HG02870 (cell line): Measurements from ENCODE around the gene ACSL1.

ENCODE experiments used
- ATAC-seq: cut with Tn5 transposase; IDR thresholded peaks from one replicate; pipeline ENCODE4 v1.9.1; 2021; ENCODE audit warnings: mild to moderate bottlenecking, moderate library complexity; ENCODE audit not compliant: unreplicated experiment

The ACSL1 gene

GRCh38 chr4:184814686-184815045 is 11.1 kb downstream of the ACSL1 start:
- no peak for ATAC-seq

GRCh38 chr4:184812651-184813181 is 13.1 kb downstream of the ACSL1 start:
- no peak for ATAC-seq

- no peak for ATAC-seq
Measured at GRCh38 chr4:184812199-184812542, 13.6 kb downstream of the ACSL1 start.

GRCh38 chr4:184811526-184812198 is 14.1 kb downstream of the ACSL1 start:
- no peak for ATAC-seq

- ATAC-seq, result no peak
Measured at GRCh38 chr4:184810720-184811119, 15.0 kb downstream of the ACSL1 start.

- ATAC-seq, result no peak
Measured at GRCh38 chr4:184808713-184809050, 17.1 kb downstream of the ACSL1 start.

GRCh38 chr4:184807797-184808712 is 17.7 kb downstream of the ACSL1 start:
- no peak for ATAC-seq

- ATAC-seq, result no peak
Measured at GRCh38 chr4:184807256-184807655, 18.5 kb downstream of the ACSL1 start.

GRCh38 chr4:184806711-184807110 is 19.1 kb downstream of the ACSL1 start:
- no peak for ATAC-seq

GRCh38 chr4:184806229-184806550 is 19.6 kb downstream of the ACSL1 start:
- ATAC-seq, result no peak

GRCh38 chr4:184805462-184806228 is 20.1 kb downstream of the ACSL1 start:
- ATAC-seq, result no peak

GRCh38 chr4:184804621-184805020 is 21.1 kb downstream of the ACSL1 start:
- ATAC-seq, result no peak

- ATAC-seq, result no peak
Measured at GRCh38 chr4:184803874-184804273, 21.9 kb downstream of the ACSL1 start.

GRCh38 chr4:184803133-184803532 is 22.6 kb downstream of the ACSL1 start:
- no peak for ATAC-seq

GRCh38 chr4:184802697-184803015 is 23.1 kb downstream of the ACSL1 start:
- ATAC-seq, result no peak

GRCh38 chr4:184801781-184802696 is 23.7 kb downstream of the ACSL1 start:
- ATAC-seq, result no peak

GRCh38 chr4:184798504-184798903 is 27.3 kb downstream of the ACSL1 start:
- ATAC-seq, result no peak

- no peak for ATAC-seq
Measured at GRCh38 chr4:184796906-184797305, 28.9 kb downstream of the ACSL1 start.

- ATAC-seq, result no peak
Measured at GRCh38 chr4:184795214-184795844, 30.4 kb downstream of the ACSL1 start.

GRCh38 chr4:184794470-184794869 is 31.3 kb downstream of the ACSL1 start:
- ATAC-seq, result no peak
